Left cardiac atrium (tissue), 4 donors: ENCODE data around the gene XKR3. TPM values are rescaled to one million over a fixed set of nuclear protein-coding genes. Genes with fewer than 3 reads are reported as not detected.
"Not testable (repeated sequence)": the region's sequence is repeated elsewhere in the genome, so short reads cannot be mapped to it uniquely, and the experiment has no call there.

Source experiments
- ATAC-seq, 2 donors: fragments of 200-7000 bp; cut with Tn5 transposase; one replicate each; pipeline ENCODE4 v1.9.1; 2020; ENCODE audit warnings: mild to moderate bottlenecking in 2 of 2, moderate library complexity in 2 of 2
- DNase-seq: peaks from one replicate; pipeline ENCODE4 v3.0.0-alpha.2; 2020
- intact Hi-C, 2 donors: fragments of 100-400 bp; cut with DNase I; formaldehyde crosslinking; loops; one replicate each; pipeline versions ENCODE4 v1.14.1 to v1.15.1; 2022 to 2023
- long read RNA-seq: library from polyadenylated mRNA; unstranded; transcript quantifications from one replicate; pipeline ENCODE4 v2.0.0, GENCODE V29; 2021
- total RNA-seq, 2 donors: library from RNA; stranded (reverse); fragmentation: NEBNext Ultra II Directional; extraction: Animal tissue kit (Norgen Biotek cat#: 25700); gene quantifications; one replicate each; pipeline ENCODE4 v1.2.1, GENCODE V29; 2021
- donor health status: DM: no; HTN: yes; CAD: no.
- donor health status: DM: no; HTN: yes; CAD: no; lungs with severe emphysema.
- donor health status: DM: yes; HTN: yes; CAD: no.
- donor health status: Dilated cardiomyopathy.

Gene XKR3
- total RNA-seq: not detected
- long read RNA-seq: 0 reads

DNA sequence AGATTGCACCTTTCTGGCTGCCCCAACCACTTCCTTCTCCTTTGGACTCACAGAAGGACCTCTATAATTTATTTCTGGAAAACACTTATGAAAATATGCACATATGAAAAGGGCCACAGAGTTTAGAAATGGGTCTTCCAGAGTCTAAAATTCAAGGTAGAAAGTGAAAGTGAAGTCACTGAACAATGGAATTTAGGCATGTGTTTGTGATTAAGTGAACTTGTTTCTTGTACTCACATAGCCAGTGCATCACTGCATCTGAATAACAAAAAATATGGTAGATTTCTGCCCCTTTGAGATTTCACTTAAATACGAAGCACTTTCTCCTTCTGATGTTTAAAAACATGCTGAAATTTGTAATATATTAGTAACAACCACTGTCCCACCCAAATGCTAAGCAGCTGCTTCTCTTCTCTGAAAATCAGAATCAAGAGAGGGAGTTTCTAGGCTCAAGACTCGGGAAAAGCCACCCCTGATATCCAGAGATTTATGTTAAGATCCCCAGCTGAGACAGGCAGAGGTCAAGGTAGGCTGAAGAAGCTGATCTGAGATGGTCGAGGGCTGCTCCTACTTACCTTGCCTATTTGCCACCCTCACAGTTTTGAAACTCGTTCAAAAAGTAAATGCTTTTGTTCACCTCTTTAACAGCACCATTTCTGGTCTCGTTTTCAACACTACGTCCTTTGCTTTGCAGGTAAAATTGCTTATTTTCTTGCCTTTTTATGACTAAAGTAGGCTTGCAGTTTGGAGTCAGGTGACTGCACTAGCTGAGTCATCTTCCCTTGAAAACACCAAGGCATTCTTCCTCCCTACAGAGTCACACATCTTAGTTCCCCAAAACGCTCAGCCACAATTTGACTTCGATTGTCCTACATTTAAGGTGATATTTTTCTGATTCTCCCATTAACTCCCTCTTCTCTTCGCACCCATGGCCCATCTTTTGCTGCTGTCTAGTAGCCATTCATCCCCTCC is at the start of gene XKR3:
TSS of gene XKR3 (minus strand) at position 696 of the 972 bp plus-strand sequence. CDS start 17,338 bp downstream, outside the sequence.
- intact Hi-C loops: no loop called here
- DNase-seq: no peak
- ATAC-seq: peak in 1 of 2 donors; percentile 40

GRCh38 chr22:16869640-16870039 is 44.4 kb upstream of the XKR3 start:
- intact Hi-C loops, DNase-seq, ATAC-seq: not testable (repeated sequence)

DNA sequence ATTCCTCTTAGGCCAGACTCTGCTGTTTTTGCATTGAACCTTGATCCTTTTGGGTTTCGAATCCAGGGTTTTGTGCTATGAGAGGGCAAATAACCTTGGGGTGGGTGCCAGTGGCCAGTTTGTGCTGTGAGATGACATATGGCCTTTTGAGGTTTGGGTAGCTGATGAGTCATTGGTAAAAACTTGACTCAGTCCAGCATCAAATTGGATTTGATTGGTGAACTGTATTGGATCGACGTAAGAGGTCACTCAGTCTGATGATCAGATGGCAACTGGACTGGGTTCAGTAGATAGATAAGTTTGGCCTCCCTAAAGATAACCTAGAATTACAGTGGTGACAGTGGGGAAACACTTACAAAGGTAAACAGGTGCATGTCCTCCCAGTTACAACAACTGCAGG is 41.0 kb upstream of the XKR3 start:
- no peak for ATAC-seq
- DNase-seq: no peak
- intact Hi-C loops: no loop called here

DNA sequence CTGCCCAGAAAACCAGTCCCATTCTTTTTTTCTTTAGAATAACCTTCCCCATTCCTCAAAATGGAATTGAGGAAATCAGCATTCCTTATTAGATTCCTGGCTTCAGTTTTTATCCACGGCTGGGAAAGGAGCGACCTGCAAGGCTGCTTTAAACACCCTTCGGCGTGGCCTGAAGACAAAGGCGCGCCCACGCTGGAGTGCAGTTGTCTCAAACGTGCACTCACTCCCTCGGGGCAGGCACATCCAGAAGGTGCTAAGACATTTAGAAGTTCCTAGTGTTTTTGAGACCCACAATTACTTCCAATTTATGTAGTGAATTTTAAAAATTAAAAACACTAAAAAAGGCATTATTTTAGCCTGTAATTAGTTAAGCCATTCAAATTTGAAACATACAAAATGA is 31.6 kb upstream of the XKR3 start:
- intact Hi-C loops, ATAC-seq, DNase-seq: not testable (repeated sequence)

DNA sequence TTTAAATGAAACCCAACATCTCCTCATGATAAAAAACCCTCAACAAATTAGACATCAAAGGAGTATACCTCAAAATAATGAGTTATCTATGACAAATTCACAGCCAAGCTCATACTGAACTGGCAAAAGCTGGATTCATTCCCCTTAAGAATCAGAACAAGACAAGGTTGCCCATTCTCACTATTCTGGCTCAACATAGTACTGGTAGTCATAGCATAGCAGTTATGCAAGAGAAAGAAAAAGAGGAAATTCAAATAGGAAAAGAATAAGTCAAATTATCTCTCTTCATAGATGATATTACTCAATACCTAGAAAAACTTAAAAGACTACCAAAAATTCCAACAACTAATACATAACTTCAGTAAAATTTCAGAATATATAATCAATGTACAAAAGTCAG is 29.4 kb upstream of the XKR3 start:
- DNase-seq (no peak), ATAC-seq (peak in 1 of 2 donors; percentile 22)
- intact Hi-C loops: no loop called here

- DNase-seq, intact Hi-C loops: not testable (repeated sequence)
- ATAC-seq: peak in 1 of 2 donors; percentile 38
Observed at GRCh38 chr22:16851268-16851996, 26.2 kb upstream of the XKR3 start.

DNA sequence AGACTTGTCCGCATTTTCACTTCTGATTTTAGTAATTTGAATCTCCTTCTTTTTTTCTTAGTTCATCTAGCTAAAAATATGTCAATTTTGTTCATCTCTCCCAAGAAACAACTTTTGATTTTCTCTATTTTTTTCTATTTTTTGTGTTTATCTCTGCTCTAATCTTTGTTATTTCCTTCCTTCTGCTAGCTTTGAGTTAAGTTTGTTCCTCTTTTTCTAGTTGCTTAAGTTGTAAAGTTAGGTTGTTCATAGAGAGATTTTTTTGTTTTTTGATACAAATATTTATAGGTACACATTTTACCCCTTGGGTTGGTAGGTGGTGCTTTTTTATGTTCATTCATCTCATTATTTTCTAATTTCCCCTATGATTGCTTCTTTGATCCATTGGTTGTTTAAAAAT is 22.1 kb upstream of the XKR3 start:
- ATAC-seq: no peak
- intact Hi-C loops: no loop called here
- DNase-seq: no peak

- DNase-seq (no peak), ATAC-seq (no peak)
- intact Hi-C loops: no loop called here
Observed at GRCh38 chr22:16845881-16846280, 20.7 kb upstream of the XKR3 start.

DNA sequence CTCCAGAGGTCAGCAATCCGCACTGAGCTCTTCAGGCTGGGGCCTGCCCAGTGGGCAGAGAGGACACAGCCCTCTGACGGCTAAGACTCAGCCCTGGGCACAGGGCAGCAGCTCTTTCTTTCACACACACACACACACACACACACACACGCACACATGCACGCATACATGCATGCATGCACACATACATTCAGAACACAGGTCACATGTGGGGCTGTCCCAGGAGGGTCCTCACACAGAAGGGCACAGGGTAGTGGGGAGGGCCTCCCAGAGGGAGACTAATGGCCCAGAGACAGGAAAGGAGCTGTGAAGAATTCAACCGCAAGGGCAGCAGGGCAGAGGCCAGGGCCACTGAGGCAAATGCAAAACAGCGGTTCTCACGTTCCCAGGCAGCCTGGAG is 20.3 kb upstream of the XKR3 start:
- intact Hi-C loops: no loop called here
- DNase-seq (no peak), ATAC-seq (no peak)

DNA sequence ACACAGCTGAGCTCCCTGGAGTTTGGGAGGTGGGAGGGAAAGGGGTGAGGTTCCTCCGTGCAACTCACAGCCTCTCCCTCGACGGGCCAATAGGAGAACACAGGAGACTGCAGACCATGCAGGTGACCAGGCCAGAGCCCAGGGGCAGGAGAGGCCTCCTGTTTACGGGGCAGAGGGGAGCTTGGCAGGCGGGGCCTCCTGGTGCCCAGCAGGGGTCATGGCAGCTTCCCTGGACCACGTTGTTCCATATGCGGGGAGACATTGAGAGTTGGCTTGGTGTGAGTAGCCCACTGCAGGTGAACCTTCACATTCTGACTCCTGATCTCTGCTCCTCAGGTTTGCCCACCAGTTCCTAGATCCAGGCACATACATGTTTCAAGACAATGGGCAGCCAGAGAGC is 19.3 kb upstream of the XKR3 start:
- intact Hi-C loops: no loop called here
- DNase-seq: no peak
- ATAC-seq: no peak

DNA sequence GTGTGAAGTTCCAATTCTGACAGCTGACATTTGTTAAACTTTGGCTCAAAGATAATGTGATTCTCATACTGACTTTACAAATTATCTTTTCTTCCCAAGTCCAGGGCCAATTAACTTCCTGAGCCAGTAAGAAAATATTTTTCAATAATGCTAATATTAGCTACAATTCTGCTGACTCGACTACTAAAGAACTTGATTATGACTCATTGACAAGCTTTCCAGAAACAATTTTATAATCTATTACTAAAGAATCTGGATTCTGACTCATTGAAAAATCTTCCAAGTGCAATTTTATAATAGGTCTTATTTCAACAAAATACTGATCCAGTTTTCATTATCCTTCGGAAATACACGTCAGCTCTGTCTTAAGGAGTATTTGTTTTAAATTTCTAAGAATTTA is 12.9 kb upstream of the XKR3 start:
- DNase-seq (no peak), ATAC-seq (no peak)
- intact Hi-C loops: no loop called here

DNA sequence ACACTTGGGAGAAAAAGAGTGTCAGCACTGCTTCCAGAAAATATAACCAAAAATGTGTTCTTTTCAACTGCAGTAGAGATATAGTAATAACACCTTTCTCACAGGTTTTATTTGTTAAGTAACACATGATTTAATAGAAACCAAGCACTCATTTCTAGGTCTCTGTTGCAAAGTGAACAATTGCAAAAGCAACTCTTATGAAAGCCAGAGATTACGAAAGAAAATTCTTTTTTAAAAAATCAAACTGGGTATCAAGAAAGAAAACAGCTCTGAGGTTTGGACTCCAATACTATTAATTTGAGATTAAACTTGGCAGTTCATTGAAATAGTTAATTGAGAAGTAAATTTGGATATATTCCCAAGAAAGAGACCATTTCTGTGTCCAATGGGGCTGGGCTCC is 9.8 kb upstream of the XKR3 start:
- intact Hi-C loops: no loop called here
- DNase-seq (no peak), ATAC-seq (peak in 1 of 2 donors; percentile 19)

GRCh38 chr22:16831257-16831656 is 6.0 kb upstream of the XKR3 start:
- intact Hi-C loops: no loop called here
- ATAC-seq (no peak), DNase-seq (no peak)

GRCh38 chr22:16829985-16830384 is 4.8 kb upstream of the XKR3 start:
- no peak for ATAC-seq
- DNase-seq: no peak
- intact Hi-C loops: no loop called here

DNA sequence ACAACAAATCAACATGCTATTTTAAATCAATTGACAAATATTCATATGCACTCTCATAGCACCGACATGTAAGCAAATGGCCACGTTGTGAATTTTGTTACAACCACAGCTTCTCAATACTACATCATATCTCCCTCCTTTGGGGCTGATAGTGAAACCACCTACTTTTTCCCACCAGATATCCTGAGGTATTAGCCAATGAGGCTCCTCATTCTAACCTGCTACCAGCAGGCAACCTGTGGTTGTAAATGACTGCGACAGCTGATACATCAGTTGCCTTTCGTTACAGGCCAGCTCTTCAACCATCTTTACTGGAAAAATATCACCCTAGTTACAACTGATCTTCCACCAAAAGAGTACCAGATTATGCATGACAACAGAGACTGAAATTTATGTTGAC is 3.7 kb upstream of the XKR3 start:
- DNase-seq (no peak), ATAC-seq (no peak)
- intact Hi-C loops: no loop called here

DNA sequence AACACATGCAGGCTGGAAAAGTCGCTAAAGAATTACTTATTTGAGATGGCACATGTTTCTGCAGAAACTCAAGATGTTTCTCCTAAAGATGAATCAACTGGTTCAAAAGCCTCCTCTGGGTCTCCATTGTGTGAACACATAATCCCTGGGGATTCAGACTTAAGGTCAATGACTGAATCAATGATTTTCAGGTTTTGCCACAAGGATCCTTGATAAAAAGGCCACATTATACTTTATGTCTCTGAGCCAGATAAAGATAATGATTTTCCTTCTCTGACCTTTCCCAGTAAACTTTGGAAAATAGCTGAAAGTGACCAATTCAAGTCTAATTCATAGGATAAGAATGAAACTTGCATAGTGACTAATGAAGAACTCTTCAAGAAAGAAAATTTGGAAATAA is 2.3 kb upstream of the XKR3 start:
- no peak for ATAC-seq
- intact Hi-C loops: no loop called here
- DNase-seq: no peak

DNA sequence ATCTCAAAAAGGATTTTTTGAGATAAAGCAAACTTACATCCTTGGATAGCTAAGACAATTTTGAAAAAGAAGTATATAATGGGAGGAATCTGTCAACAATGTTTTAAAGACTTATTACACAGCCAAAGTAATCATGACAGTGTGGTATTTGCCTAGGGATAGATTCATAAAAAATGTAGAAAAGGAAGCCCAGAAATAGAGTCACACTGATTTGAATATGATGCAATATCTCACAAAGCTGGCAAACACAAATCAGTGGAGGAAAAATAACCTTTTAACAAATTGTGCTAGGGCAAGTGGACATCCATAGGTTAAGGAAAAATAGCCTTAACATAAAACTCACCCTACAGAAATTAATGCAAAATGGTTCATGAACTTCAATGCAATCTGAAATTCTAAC is 6.0 kb downstream of the XKR3 start:
- DNase-seq (no peak), ATAC-seq (peak in 1 of 2 donors; percentile 44)
- intact Hi-C loops: no loop called here

DNA sequence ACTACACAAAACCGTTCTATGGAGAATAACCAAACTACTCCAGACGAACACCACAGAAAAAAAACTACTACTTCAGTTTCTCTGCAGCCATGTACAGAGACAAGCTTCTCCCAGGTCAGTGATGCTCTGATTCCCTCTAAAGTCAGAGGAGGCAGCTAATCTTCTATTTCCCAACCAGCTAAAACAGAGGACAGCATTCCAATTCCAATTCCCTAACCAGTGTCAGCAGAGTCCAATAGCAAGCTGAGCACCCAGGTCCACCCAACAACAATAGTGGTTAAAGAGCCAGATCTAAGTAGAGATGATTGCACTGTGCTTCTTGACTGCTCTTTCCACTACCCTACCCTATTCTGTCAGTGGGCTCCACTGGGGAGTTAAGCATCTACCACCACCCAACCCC is 6.7 kb downstream of the XKR3 start:
- ATAC-seq (peak in 1 of 2 donors; percentile 34), DNase-seq (no peak)
- intact Hi-C loops: no loop called here

GRCh38 chr22:16815073-16815472 is 10.1 kb downstream of the XKR3 start:
- no peak for DNase-seq
- ATAC-seq: no peak
- intact Hi-C loops: no loop called here

- ATAC-seq: no peak
- intact Hi-C loops: no loop called here
- no peak for DNase-seq
Observed at GRCh38 chr22:16810188-16810802, 14.9 kb downstream of the XKR3 start.
